ENCODE data around the gene ABCD3. TPM values are rescaled to one million over a fixed set of nuclear protein-coding genes. Genes with fewer than 3 reads are reported as not detected.

The ABCD3 gene
- total and polyA plus RNA-seq, 2 experiments from 2014 or later: 31.8 to 41.7 TPM

DNA sequence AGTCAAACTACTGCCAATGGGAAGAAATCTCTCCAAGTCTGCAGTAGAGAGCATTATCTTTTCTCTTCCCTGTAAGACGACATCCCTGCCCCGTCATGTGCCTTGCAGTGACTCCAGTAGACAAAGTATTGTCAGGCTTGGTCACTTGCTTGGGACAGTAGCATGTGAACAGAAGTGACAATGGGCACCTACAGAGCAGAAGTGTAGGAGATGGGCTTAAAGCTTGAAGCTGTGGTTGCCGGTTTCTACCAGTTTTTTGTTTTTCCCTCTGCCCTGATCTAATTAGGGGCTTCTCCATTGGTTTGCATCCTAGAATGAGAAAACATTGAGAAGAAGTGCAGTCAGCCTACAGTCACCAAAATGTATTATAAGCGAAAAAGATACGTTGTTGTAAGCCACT lies 110.6 kb downstream of the ABCD3 start:
- H3K4me3 ChIP-seq: no peak overlapping the region
- no peak overlapping the region for H2AFZ ChIP-seq
- no peak for TF ChIP-seq EZH2phosphoT487 (IDR thresholded peaks at IDR 0.05; ENCODE audit: insufficient read depth, low read depth)
- TF ChIP-seq EZH2 (IDR thresholded peaks at IDR 0.05; ENCODE audit: insufficient read depth, poor library complexity, severe bottlenecking): no peak
- no peaks in the 10 kb centered on the region for H3K9me2 ChIP-seq (ENCODE audit: insufficient read depth)
- H3K36me3 ChIP-seq (ENCODE audit: low read depth): peaks cover 42% of the 10 kb centered on the region
- 96 to 97% methylated on average over 5 of the region's 5 CpGs for WGBS, 2 experiments (ENCODE audit: low coverage in 1 of 2, low lambda C conversion rate in 2 of 2, missing lambda C conversion rate in 2 of 2)
- H3K9ac ChIP-seq: no peak overlapping the region
- no peaks in the 10 kb centered on the region for H3K9me3 ChIP-seq (ENCODE audit: low read depth)
- no peaks in the 10 kb centered on the region for H3K27me3 ChIP-seq (replicated peaks; ENCODE audit: insufficient read depth)
- no peak for DNase-seq
- H4K20me1 ChIP-seq (ENCODE audit: insufficient read depth): no peaks in the 10 kb centered on the region
- peaks cover 85% of the 10 kb centered on the region for H3F3A ChIP-seq (ENCODE audit: insufficient read depth)
- H3K4me1 ChIP-seq (ENCODE audit: insufficient read depth): peaks cover 11% of the 10 kb centered on the region; the same call in 1 of the 2 replicates
- H3K79me2 ChIP-seq (ENCODE audit: insufficient read depth): no peaks in the 10 kb centered on the region
- in situ Hi-C loops (cut with MboI): loop anchor here (10.0 kb wide), 1 partner anchor 506 kb away; no protein-coding TSS in a partner anchor
- H3K27ac ChIP-seq: no peak overlapping the region
- H3K4me2 ChIP-seq (ENCODE audit: unreplicated experiment): no peak overlapping the region

DNA sequence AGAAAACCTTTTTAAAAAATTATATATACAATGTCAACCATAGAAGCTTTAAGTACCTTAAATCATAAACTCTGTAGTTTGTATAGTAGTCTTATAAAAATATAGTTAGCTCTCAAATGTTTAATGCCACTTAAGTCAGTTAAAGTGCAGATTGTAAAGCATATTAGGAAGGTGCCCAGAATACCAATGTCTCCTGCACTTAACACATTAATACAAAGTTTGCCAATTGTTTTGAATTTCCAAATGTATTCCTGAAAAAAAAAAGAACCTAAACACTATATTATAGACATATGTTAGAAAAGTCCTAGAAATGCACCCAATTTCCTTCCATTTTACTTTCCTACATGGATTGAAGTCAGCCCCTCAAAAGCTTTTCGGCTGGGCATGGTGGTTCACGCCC lies 111.2 kb downstream of the ABCD3 start:
- H3K36me3 ChIP-seq (ENCODE audit: low read depth): peaks cover 47% of the 10 kb centered on the region
- H3K9ac ChIP-seq: no peak overlapping the region
- H3K27me3 ChIP-seq (replicated peaks; ENCODE audit: insufficient read depth): no peaks in the 10 kb centered on the region
- H3K4me3 ChIP-seq: no peak overlapping the region
- in situ Hi-C loops (cut with MboI): loop anchor here (10.0 kb wide), 1 partner anchor 505 kb away; no protein-coding TSS in a partner anchor
- no peak overlapping the region for H3K27ac ChIP-seq
- no peaks in the 10 kb centered on the region for H3K9me2 ChIP-seq (ENCODE audit: insufficient read depth)
- H2AFZ ChIP-seq: no peak overlapping the region
- H4K20me1 ChIP-seq (ENCODE audit: insufficient read depth): no peaks in the 10 kb centered on the region
- H3K4me1 ChIP-seq (ENCODE audit: insufficient read depth): peaks cover 11% of the 10 kb centered on the region; the same call in 1 of the 2 replicates
- peaks cover 91% of the 10 kb centered on the region for H3F3A ChIP-seq (ENCODE audit: insufficient read depth)
- no peaks in the 10 kb centered on the region for H3K9me3 ChIP-seq (ENCODE audit: low read depth)
- DNase-seq: no peak
- no peak overlapping the region for H3K4me2 ChIP-seq (ENCODE audit: unreplicated experiment)
- no peaks in the 10 kb centered on the region for H3K79me2 ChIP-seq (ENCODE audit: insufficient read depth)
- no peak for TF ChIP-seq EZH2 (IDR thresholded peaks at IDR 0.05; ENCODE audit: insufficient read depth, poor library complexity, severe bottlenecking)
- TF ChIP-seq EZH2phosphoT487 (IDR thresholded peaks at IDR 0.05; ENCODE audit: insufficient read depth, low read depth): no peak
- 97 to 100% methylated on average over 2 of the region's 2 CpGs for WGBS, 2 experiments (ENCODE audit: low coverage in 1 of 2, low lambda C conversion rate in 2 of 2, missing lambda C conversion rate in 2 of 2)

DNA sequence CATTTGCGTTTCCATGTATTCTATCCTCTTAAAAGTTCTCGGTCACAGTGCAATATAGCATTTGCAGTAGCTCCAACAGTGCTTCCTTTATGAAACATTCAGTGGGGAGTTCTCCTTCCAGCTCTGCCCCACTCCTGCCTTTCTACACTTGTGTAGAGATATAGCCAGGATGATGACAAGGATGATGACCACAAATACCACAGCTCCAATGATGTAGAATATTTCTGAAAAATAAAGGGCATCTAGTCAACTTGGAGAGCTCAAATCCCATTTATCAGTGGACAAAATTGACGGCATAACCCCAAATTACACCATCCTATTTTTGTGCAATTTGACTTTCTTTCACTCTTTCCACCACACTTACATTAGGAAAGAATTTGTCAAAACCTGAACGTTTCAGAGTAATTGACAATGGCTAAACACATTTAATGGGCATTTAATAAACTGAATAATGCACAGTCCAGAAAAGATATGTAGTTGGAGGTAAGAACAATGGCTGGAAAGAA lies 112.2 kb downstream of the ABCD3 start:
- H3K36me3 ChIP-seq (ENCODE audit: low read depth): peaks cover 57% of the 10 kb centered on the region
- in situ Hi-C loops (cut with MboI): no loop called here
- H3K27ac ChIP-seq: no peak overlapping the region
- H3K27me3 ChIP-seq (replicated peaks; ENCODE audit: insufficient read depth): no peaks in the 10 kb centered on the region
- TF ChIP-seq EZH2phosphoT487 (IDR thresholded peaks at IDR 0.05; ENCODE audit: insufficient read depth, low read depth) (no peak), EZH2 (IDR thresholded peaks at IDR 0.05; ENCODE audit: insufficient read depth, poor library complexity, severe bottlenecking) (no peak)
- WGBS, 2 experiments (ENCODE audit: low coverage in 1 of 2, low lambda C conversion rate in 2 of 2, missing lambda C conversion rate in 2 of 2): 71 to 73% methylated on average over 4 of the region's 4 CpGs
- peaks cover 11% of the 10 kb centered on the region; the same call in 1 of the 2 replicates for H3K4me1 ChIP-seq (ENCODE audit: insufficient read depth)
- H3K9me2 ChIP-seq (ENCODE audit: insufficient read depth): no peaks in the 10 kb centered on the region
- no peak overlapping the region for H3K4me3 ChIP-seq
- 0 out of 2 replicates have a peak, but pooled peaks cover 7% of the 10 kb centered on the region for H3K79me2 ChIP-seq (ENCODE audit: insufficient read depth)
- no peak overlapping the region for H3K9ac ChIP-seq
- no peaks in the 10 kb centered on the region for H3K9me3 ChIP-seq (ENCODE audit: low read depth)
- no peak for DNase-seq
- H3F3A ChIP-seq (ENCODE audit: insufficient read depth): peaks cover 98% of the 10 kb centered on the region
- H3K4me2 ChIP-seq (ENCODE audit: unreplicated experiment): no peak overlapping the region
- no peaks in the 10 kb centered on the region for H4K20me1 ChIP-seq (ENCODE audit: insufficient read depth)
- H2AFZ ChIP-seq: no peak overlapping the region

GRCh38 chr1:94531664-94532063 lies 113.5 kb downstream of the ABCD3 start:
- Histone ChIP-seq H3K27ac (no peak overlapping the region), H3K9me2 (ENCODE audit: insufficient read depth) (no peaks in the 10 kb centered on the region), H3K4me3 (no peak overlapping the region), H3K4me1 (ENCODE audit: insufficient read depth) (peaks cover 15% of the 10 kb centered on the region), H3F3A (ENCODE audit: insufficient read depth) (peaks cover 98% of the 10 kb centered on the region), H3K4me2 (ENCODE audit: unreplicated experiment) (no peak overlapping the region), H3K36me3 (ENCODE audit: low read depth) (peaks cover 68% of the 10 kb centered on the region), H3K27me3 (replicated peaks; ENCODE audit: insufficient read depth) (no peaks in the 10 kb centered on the region), H4K20me1 (ENCODE audit: insufficient read depth) (no peaks in the 10 kb centered on the region), H3K79me2 (ENCODE audit: insufficient read depth) (peaks cover 18% of the 10 kb centered on the region), H2AFZ (no peak overlapping the region), H3K9ac (no peak overlapping the region), H3K9me3 (ENCODE audit: low read depth) (no peaks in the 10 kb centered on the region)
- TF ChIP-seq EZH2 (IDR thresholded peaks at IDR 0.05; ENCODE audit: insufficient read depth, poor library complexity, severe bottlenecking) (no peak), EZH2phosphoT487 (IDR thresholded peaks at IDR 0.05; ENCODE audit: insufficient read depth, low read depth) (no peak)
- in situ Hi-C loops (cut with MboI): no loop called here
- 87 to 89% methylated on average over 6 of the region's 6 CpGs for WGBS, 2 experiments (ENCODE audit: low coverage in 1 of 2, low lambda C conversion rate in 2 of 2, missing lambda C conversion rate in 2 of 2)
- DNase-seq: no peak

All from GM23248 (cell line).